Measurements from ENCODE around the gene ARHGEF3. TPM values are rescaled to one million over a fixed set of nuclear protein-coding genes. Genes with fewer than 3 reads are reported as not detected.

ARHGEF3 gene
- total RNA-seq (ENCODE audit: low replicate concordance) = 21.8 and 26.3 TPM in 2 replicates

DNA sequence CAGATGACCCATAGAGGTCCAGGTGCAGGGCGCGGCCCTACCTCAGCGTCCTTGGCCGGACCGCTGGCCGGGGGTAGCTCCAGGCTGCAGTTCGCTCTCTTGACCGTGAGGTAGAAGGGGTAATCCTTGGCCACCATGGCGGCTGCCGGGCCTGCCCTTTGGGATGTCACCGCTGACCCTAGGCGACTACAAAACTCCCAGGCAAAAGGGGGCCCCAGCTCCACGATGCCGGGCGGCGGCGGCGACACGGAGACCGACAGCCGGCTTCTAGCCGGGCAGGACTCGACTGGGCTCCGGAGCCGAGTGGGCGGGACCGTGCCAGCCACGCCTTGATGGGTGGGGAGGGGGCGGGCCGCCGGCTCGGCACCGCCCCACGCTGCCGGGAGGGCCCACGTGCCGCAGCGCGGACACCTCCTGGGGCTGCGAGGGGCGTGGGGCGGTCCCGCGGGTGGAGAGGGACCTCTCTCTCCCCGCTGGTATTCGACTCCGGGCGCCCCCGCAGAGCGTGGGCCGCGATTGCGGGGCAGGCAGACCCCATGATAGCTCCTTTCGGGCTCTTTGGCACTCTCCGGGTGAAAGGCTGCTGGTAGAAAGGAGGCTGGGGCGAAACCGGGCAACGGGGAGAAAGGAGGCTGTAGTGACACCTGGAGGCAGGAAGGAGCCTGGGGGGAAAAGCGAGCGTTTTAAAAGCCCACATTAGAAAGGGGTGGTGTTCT is at the start of gene ARHGEF3:
Gene ARHGEF3, minus strand, starts transcription at position 288 of the 716 bp plus-strand sequence. Its CDS starts 151 bp downstream, at position 137.
- TF ChIP-seq, protein P1, sequence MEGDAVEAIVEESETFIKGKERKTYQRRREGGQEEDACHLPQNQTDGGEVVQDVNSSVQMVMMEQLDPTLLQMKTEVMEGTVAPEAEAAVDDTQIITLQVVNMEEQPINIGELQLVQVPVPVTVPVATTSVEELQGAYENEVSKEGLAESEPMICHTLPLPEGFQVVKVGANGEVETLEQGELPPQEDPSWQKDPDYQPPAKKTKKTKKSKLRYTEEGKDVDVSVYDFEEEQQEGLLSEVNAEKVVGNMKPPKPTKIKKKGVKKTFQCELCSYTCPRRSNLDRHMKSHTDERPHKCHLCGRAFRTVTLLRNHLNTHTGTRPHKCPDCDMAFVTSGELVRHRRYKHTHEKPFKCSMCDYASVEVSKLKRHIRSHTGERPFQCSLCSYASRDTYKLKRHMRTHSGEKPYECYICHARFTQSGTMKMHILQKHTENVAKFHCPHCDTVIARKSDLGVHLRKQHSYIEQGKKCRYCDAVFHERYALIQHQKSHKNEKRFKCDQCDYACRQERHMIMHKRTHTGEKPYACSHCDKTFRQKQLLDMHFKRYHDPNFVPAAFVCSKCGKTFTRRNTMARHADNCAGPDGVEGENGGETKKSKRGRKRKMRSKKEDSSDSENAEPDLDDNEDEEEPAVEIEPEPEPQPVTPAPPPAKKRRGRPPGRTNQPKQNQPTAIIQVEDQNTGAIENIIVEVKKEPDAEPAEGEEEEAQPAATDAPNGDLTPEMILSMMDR (IDR thresholded peaks at IDR 0.05; ENCODE audit: insufficient read depth, low read length) = peak; percentile 42
- peak within 1 kb of the TSS; percentile 91 for H3K4me3 ChIP-seq (ENCODE audit: low read depth, low read length)
- peak; percentile 57 for DNase-seq (ENCODE audit: low read depth)

GRCh38 chr3:56849698-56850097 is 47.9 kb upstream of the ARHGEF3 start:
- TF ChIP-seq, protein P1 (IDR thresholded peaks at IDR 0.05; ENCODE audit: insufficient read depth, low read length) = no peak
- H3K4me3 ChIP-seq (ENCODE audit: low read depth, low read length) = no peak overlapping the region
- DNase-seq (ENCODE audit: low read depth) = no peak

GRCh38 chr3:56845505-56845904 is 43.8 kb upstream of the ARHGEF3 start:
- TF ChIP-seq, protein P1 (IDR thresholded peaks at IDR 0.05; ENCODE audit: insufficient read depth, low read length) = no peak
- H3K4me3 ChIP-seq (ENCODE audit: low read depth, low read length) = no peak overlapping the region
- DNase-seq (ENCODE audit: low read depth) = no peak

- DNase-seq (ENCODE audit: low read depth) = no peak
- H3K4me3 ChIP-seq (ENCODE audit: low read depth, low read length) = no peak overlapping the region
- TF ChIP-seq, protein P1 (IDR thresholded peaks at IDR 0.05; ENCODE audit: insufficient read depth, low read length) = no peak
Observed at GRCh38 chr3:56844536-56844935, 42.8 kb upstream of the ARHGEF3 start.

DNA sequence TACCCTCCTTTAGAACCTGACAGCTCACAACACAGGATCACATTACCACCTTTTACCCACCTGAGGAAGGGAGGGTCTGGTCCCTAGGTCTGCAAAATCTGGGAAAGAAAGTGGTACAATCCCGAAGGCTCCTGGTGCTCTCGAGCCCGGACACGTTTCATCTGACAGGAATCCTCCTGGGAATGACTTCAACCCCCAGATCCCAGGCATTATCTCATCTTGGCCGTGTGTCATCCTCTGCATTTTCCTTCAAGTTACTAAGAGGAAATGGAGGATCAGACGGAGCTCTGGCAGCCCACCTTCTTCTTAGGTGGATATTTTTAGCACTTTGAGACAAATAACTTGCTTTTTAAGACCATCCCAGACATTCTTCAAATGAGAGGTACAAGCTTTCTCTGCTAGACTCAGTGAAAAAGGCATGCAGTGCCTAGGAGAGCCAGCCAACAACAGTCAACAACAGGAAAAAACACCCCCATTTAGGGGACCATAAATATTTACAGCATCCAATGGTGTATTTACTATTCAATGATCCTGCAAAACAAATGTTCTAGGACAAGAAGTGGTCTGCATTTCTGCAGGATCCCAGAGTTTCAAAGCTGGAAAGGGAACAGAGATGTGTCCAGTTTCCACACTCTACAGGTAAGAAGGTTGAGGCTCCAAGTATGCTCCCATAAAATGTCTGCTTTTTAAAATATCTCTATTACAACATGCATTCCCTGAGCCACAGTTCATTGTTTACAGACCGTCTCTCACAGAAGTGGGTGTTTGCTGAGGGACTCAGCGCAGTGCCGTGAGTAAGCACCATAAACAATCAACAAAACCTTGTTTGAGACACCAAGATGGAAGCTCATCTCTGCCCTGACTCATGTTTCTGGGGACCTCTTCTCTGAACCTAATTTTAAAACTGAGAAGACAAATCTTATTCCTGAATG is 38.3 kb upstream of the ARHGEF3 start:
- peak; percentile 45 for DNase-seq (ENCODE audit: low read depth)
- H3K4me3 ChIP-seq (ENCODE audit: low read depth, low read length) = no peak overlapping the region
- TF ChIP-seq, protein P1 (IDR thresholded peaks at IDR 0.05; ENCODE audit: insufficient read depth, low read length) = no peak

- no peak for DNase-seq (ENCODE audit: low read depth)
- no peak overlapping the region for H3K4me3 ChIP-seq (ENCODE audit: low read depth, low read length)
- TF ChIP-seq, protein P1 (IDR thresholded peaks at IDR 0.05; ENCODE audit: insufficient read depth, low read length) = no peak
Observed at GRCh38 chr3:56838448-56838847, 36.7 kb upstream of the ARHGEF3 start.
